HepG2 (cell line): ENCODE results near the gene BCCIP. TPM values are rescaled to one million over a fixed set of nuclear protein-coding genes. Genes with fewer than 3 reads are reported as not detected.

ENCODE experiments used
- ARID5B ChIP-seq: IDR thresholded peaks from 2 replicates; pipeline ENCODE4 v1.4.0; 2020; ENCODE audit warnings: mild to moderate bottlenecking, missing genetic modification reagents
- ETS1 ChIP-seq: sonication (generic); formaldehyde crosslinking; IDR thresholded peaks from 2 replicates; pipeline ENCODE4 v1.4.0; 2020; ENCODE audit warnings: missing genetic modification reagents
- NKX3-1 ChIP-seq: sonication (generic); formaldehyde crosslinking; IDR thresholded peaks from 2 replicates; pipeline ENCODE4 v1.5.0; 2020; ENCODE audit warnings: missing genetic modification reagents
- PATZ1 ChIP-seq: sonication (generic); formaldehyde crosslinking; IDR thresholded peaks from 2 replicates; pipeline ENCODE4 v1.4.0; 2020; ENCODE audit warnings: missing genetic modification reagents
- PREB ChIP-seq: sonication (generic); formaldehyde crosslinking; IDR thresholded peaks from 2 replicates; pipeline ENCODE4 v1.4.0; 2020; ENCODE audit warnings: missing genetic modification reagents
- SUZ12 ChIP-seq: fragments of 150-350 bp; IDR thresholded peaks from 2 replicates; pipeline ENCODE4 v1.6.1; 2014; ENCODE audit warnings: low read depth, low read length
- TGIF2 ChIP-seq: IDR thresholded peaks from 2 replicates; pipeline ENCODE4 v1.6.1; 2016; ENCODE audit warnings: control low read depth, missing compliant biosample characterization
- THAP7 ChIP-seq: sonication (generic); formaldehyde crosslinking; IDR thresholded peaks from 2 replicates; pipeline ENCODE4 v1.8.1; 2023; ENCODE audit warnings: mild to moderate bottlenecking, missing genetic modification reagents
- ZFP90 ChIP-seq: sonication (generic); formaldehyde crosslinking; IDR thresholded peaks from 2 replicates; pipeline ENCODE4 v1.8.0; 2022; ENCODE audit warnings: missing genetic modification reagents, mild to moderate bottlenecking, inconsistent platforms, borderline replicate concordance
- ZNF160 ChIP-seq: sonication (generic); formaldehyde crosslinking; IDR thresholded peaks from 2 replicates; pipeline ENCODE4 v1.8.0; 2022; ENCODE audit warnings: mild to moderate bottlenecking, inconsistent platforms, missing genetic modification reagents
- ZNF44 ChIP-seq: sonication (generic); formaldehyde crosslinking; IDR thresholded peaks from 2 replicates; pipeline ENCODE4 v1.5.1; 2020; ENCODE audit warnings: mild to moderate bottlenecking, missing genetic modification reagents
- ZNF687 ChIP-seq: sonication (generic); formaldehyde crosslinking; IDR thresholded peaks from 2 replicates; pipeline ENCODE4 v1.5.1; 2020; ENCODE audit warnings: mild to moderate bottlenecking, missing genetic modification reagents, moderate library complexity
- ZNF878 ChIP-seq: sonication (generic); formaldehyde crosslinking; IDR thresholded peaks from 2 replicates; pipeline ENCODE4 v1.8.1; 2023; ENCODE audit warnings: mild to moderate bottlenecking, missing genetic modification reagents, moderate library complexity
- polyA plus RNA-seq, 8 experiments: library from polyadenylated mRNA; depleted of rRNA in 3 of 8; stranded (reverse) in 7 of 8; unstranded in 1 of 8; fragments of >200 nt; fragmentation: Illumina TruSeq in 4 of 8; extraction: Trizol in 4 of 8; gene quantifications; 2 replicates each; pipeline versions ENCODE4 v1.2.1 to v1.2.3, GENCODE V29; 2011 to 2016; ENCODE audit warnings: low read depth in 4 of 8, missing spikeins in 1 of 8, mixed read lengths in 1 of 8; ENCODE audit not compliant: insufficient read depth in 1 of 8
- total RNA-seq, 5 experiments: library from RNA; depleted of rRNA; stranded (reverse); fragments of >200 nt; fragmentation: Illumina TruSeq; extraction: Trizol; gene quantifications; 2 replicates each; pipeline ENCODE4 v1.2.3, GENCODE V29; 2016; ENCODE audit warnings: low read depth in 1 of 5

The BCCIP gene
- total and polyA plus RNA-seq, 2 of the 13 experiments (the other 11 are each of a cell fraction or from before 2014, with no cell fraction given), result 37.0 to 132 TPM

GRCh38 chr10:125792342-125793300 lies 30.7 kb upstream of the BCCIP start (continued):
- TF ChIP-seq PREB (CRISPR knock-in tag) (no peak), THAP7 (peak; percentile 88; the same call in 1 of the 2 replicates), ZNF687 (CRISPR knock-in tag) (peak; percentile 78), PATZ1 (CRISPR knock-in tag) (peak; percentile 97), ETS1 (CRISPR knock-in tag) (no peak), ZNF878 (CRISPR knock-in tag) (no peak), ZFP90 (CRISPR knock-in tag) (peak; percentile 56; the same call in 1 of the 2 replicates), ARID5B (CRISPR knock-in tag) (peak; percentile 99), NKX3-1 (CRISPR knock-in tag) (no peak), SUZ12 (no peak), TGIF2 (CRISPR knock-in tag) (peak; percentile 85; the same call in 1 of the 2 replicates), ZNF44 (CRISPR knock-in tag) (0 out of 2 replicates have a peak, but pooled peaks have one; percentile 35), ZNF160 (no peak; the same call in 1 of the 2 replicates)
